EL (cell line): ENCODE data around the gene PRKG1.

Experiments used
- DNase-seq: peaks from one replicate; pipeline ENCODE4 v3.0.0-alpha.2; 2016

Gene PRKG1

DNA sequence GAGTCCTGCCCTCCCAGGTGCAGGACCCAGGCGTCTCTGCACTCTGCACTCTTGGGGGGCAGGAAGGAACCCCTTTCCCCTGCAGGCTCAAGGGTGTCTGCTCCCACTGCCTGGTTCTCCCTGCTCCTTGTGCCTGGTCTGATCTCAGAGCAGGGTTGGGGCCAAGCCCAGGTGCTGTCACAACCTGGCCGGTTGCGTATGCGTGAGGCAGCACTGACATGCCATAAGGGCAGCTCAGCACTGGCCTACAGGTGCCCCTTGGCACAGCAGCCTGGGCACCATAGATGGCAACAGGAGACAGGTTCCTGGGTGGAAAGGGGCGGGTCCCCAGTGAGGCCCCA, 1273.0 kb downstream of the PRKG1 start:
- DNase-seq: no peak
